GM12801 (cell line): ENCODE data around the gene YPEL2.

Source experiments
- TF ChIP-seq, protein P1 (sequence below): IDR thresholded peaks from one replicate; pipeline ENCODE4 v1.5.1; 2011; ENCODE audit warnings: control low read depth; ENCODE audit not compliant: insufficient read length; ENCODE audit errors: extremely low read depth

The YPEL2 gene

DNA sequence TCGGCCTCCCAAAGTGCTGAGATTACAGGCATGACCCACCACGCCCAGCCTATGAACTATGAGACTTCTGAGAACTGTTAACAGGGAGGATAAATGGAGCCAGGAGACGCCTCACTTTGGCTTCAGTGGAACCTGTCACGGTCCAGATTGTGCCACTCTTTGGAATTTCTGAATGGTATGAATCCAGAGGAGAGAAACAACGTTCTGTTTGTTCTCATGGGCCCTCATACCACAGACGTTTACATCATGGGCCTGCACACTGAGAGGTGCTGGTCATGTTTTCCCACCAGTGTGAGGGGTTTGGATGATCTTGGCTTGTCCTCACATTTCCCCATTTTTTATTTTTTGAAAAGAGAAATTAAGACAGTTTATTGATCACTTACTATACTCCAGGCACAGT is 90.3 kb downstream of the YPEL2 start:
- TF ChIP-seq, protein P1, sequence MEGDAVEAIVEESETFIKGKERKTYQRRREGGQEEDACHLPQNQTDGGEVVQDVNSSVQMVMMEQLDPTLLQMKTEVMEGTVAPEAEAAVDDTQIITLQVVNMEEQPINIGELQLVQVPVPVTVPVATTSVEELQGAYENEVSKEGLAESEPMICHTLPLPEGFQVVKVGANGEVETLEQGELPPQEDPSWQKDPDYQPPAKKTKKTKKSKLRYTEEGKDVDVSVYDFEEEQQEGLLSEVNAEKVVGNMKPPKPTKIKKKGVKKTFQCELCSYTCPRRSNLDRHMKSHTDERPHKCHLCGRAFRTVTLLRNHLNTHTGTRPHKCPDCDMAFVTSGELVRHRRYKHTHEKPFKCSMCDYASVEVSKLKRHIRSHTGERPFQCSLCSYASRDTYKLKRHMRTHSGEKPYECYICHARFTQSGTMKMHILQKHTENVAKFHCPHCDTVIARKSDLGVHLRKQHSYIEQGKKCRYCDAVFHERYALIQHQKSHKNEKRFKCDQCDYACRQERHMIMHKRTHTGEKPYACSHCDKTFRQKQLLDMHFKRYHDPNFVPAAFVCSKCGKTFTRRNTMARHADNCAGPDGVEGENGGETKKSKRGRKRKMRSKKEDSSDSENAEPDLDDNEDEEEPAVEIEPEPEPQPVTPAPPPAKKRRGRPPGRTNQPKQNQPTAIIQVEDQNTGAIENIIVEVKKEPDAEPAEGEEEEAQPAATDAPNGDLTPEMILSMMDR, result no peak

DNA sequence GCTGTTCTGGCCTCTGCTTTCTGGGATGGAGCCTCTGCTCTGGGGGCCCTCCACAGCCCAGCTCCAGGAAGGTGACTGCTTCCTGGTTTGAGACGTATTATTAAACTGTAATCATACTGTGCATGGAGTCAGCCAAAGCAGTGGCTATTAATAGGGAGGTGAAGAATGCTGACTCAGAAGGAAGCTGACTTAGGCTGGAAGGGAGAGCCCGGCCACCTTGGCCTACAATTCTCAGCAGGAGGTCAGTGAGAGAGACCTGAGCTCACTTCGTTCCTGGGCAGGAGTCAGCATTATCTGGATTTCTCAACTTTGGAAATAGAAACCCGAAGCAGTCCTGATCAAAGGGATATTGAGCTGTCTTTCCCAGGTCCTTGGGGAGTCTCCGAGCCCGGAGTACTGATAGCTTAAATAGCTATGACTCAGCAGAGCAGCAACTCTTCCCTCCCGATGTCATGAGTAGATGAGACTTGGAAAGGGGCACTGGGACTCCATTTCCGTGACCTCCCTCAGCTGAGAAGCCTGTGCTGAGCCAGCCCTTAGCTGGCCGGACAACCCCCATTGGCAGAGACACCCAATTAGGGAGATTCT is 91.8 kb downstream of the YPEL2 start:
- TF ChIP-seq, protein P1, result no peak

DNA sequence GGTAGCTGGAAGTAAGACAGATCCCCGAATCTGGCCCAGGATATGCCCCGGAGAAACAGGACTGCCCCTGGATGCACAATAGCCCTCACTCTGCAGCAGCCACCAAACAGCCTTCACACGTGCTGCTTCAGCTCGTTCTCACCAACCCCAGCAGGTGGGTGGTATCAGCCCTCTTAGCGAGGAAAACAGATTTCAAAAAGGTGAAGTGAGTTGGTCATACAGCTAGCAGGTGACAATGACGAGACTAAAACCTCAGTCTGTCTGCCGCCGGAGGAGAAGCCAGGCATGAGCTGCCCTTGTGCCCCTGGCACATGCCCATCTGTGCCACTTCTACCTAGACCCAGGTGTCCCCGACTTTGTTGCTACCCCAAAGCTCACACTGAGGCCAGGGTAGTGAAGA is 92.4 kb downstream of the YPEL2 start:
- TF ChIP-seq, protein P1, result no peak

- TF ChIP-seq, protein P1, result no peak
Measured at GRCh38 chr17:59424331-59424730, 92.9 kb downstream of the YPEL2 start.

- TF ChIP-seq, protein P1, result no peak
Measured at GRCh38 chr17:59425085-59425931, 93.9 kb downstream of the YPEL2 start.

DNA sequence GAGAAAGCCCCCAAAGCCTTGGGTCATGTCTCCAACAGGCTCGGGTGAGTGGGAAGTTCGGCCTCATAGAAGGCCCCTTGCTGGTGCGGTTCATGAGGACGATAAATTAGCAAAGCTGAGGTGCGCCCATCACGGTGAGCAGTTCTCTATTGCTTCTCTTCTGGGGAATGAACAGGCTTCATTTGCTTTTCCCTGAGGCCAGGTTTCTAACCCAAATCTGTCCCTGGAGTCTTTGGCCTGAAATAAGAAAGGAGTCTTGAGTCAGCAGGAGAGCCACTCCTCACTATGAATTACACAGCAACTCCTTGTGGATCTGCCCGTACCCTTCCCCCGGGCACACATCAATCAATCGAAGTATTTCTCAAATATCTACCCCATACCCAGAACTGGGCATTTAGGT is 94.6 kb downstream of the YPEL2 start:
- TF ChIP-seq, protein P1, result no peak

DNA sequence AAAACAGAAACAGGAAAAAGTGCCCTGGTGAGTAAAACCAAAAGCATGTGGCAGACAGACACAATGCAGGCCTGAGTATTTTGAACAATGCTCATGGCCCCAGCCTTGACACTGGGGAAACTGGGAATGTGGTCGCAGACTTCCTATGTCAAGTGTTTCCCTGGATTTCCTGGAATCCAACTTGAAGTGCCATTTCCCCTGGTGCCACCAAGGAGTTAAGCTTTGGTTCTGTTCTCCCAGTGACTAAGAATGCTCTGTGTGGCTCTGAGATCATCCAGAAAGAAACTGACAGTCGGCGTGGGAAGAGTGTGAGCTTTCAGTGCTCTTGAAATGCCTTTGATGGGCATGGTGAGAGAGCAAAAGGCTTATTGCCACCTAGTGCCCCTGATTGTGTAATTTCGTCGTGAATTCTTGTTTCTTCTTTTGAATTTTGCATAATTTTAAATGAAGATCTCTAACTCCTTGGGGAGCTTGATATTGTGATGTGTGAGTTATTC is 96.0 kb downstream of the YPEL2 start:
- TF ChIP-seq, protein P1, result no peak
